NCI-H524 treated with DMSO at 0.1 percent for 48 hours (cell line): ENCODE measurements around the gene UQCC2.

Experiments
- DNase-seq: peaks from one replicate; lab custom pipeline; 2025; lab: John Stamatoyannopoulos, UW

UQCC2 gene

GRCh38 chr6:33651403-33651802, 60.1 kb downstream of the UQCC2 start:
- no peak for DNase-seq
